ENCODE results near the gene PLGRKT. TPM values are rescaled to one million over a fixed set of nuclear protein-coding genes. Genes with fewer than 3 reads are reported as not detected.

PLGRKT gene
- total RNA-seq, 1 donor from 2014 or later = 16.3 TPM

- no peaks in the 10 kb centered on the region for H3K9me3 Mint-ChIP-seq (ENCODE audit: unreplicated experiment)
- no peak overlapping the region for H3K27ac Mint-ChIP-seq (ENCODE audit: unreplicated experiment)
- H3K36me3 Mint-ChIP-seq (ENCODE audit: unreplicated experiment) = no peaks in the 10 kb centered on the region
These were observed 61.8 kb downstream of the PLGRKT start for GRCh38 chr9:5375790-5376477.

GRCh38 chr9:5375091-5375490 is 62.6 kb downstream of the PLGRKT start:
- no peaks in the 10 kb centered on the region for H3K36me3 Mint-ChIP-seq (ENCODE audit: unreplicated experiment)
- no peak overlapping the region for H3K27ac Mint-ChIP-seq (ENCODE audit: unreplicated experiment)
- H3K9me3 Mint-ChIP-seq (ENCODE audit: unreplicated experiment) = no peaks in the 10 kb centered on the region
- H3K27me3 Mint-ChIP-seq (ENCODE audit: unreplicated experiment) = no peaks in the 10 kb centered on the region
- no peak for DNase-seq
- H3K4me3 Mint-ChIP-seq (ENCODE audit: unreplicated experiment) = no peak overlapping the region
- H3K4me1 Mint-ChIP-seq (ENCODE audit: low read depth, unreplicated experiment) = no peaks in the 10 kb centered on the region
- no peak for TF ChIP-seq CTCF (IDR thresholded peaks at IDR 0.05; ENCODE audit: partially characterized antibody, unreplicated experiment)

More at GRCh38 chr9:5375790-5376477, 61.8 kb downstream of the PLGRKT start:
- DNase-seq = no peak
- no peak for TF ChIP-seq CTCF (IDR thresholded peaks at IDR 0.05; ENCODE audit: partially characterized antibody, unreplicated experiment)
- Mint-ChIP-seq H3K4me1 (ENCODE audit: low read depth, unreplicated experiment) (no peaks in the 10 kb centered on the region), H3K4me3 (ENCODE audit: unreplicated experiment) (no peak overlapping the region), H3K27me3 (ENCODE audit: unreplicated experiment) (no peaks in the 10 kb centered on the region)

GRCh38 chr9:5364294-5365024 is 73.3 kb downstream of the PLGRKT start:
- H3K4me3 Mint-ChIP-seq (ENCODE audit: unreplicated experiment) = no peak overlapping the region

GRCh38 chr9:5361326-5362010 is 76.3 kb downstream of the PLGRKT start:
- H3K4me3 Mint-ChIP-seq (ENCODE audit: unreplicated experiment) = no peak overlapping the region
- H3K4me1 Mint-ChIP-seq (ENCODE audit: low read depth, unreplicated experiment) = peaks cover 7% of the 10 kb centered on the region
- no peak overlapping the region for H3K27ac Mint-ChIP-seq (ENCODE audit: unreplicated experiment)
- no peaks in the 10 kb centered on the region for H3K9me3 Mint-ChIP-seq (ENCODE audit: unreplicated experiment)
- H3K36me3 Mint-ChIP-seq (ENCODE audit: unreplicated experiment) = no peaks in the 10 kb centered on the region
- TF ChIP-seq CTCF (IDR thresholded peaks at IDR 0.05; ENCODE audit: partially characterized antibody, unreplicated experiment) = no peak
- peaks cover 1% of the 10 kb centered on the region for H3K27me3 Mint-ChIP-seq (ENCODE audit: unreplicated experiment)
- no peak for DNase-seq

More at GRCh38 chr9:5364294-5365024, 73.3 kb downstream of the PLGRKT start:
- Mint-ChIP-seq H3K9me3 (ENCODE audit: unreplicated experiment) (no peaks in the 10 kb centered on the region), H3K36me3 (ENCODE audit: unreplicated experiment) (no peaks in the 10 kb centered on the region), H3K27ac (ENCODE audit: unreplicated experiment) (no peak overlapping the region), H3K4me1 (ENCODE audit: low read depth, unreplicated experiment) (peaks cover 7% of the 10 kb centered on the region), H3K27me3 (ENCODE audit: unreplicated experiment) (peaks cover 1% of the 10 kb centered on the region)
- DNase-seq = no peak
- no peak for TF ChIP-seq CTCF (IDR thresholded peaks at IDR 0.05; ENCODE audit: partially characterized antibody, unreplicated experiment)

Measured in glutamatergic neuron (in vitro differentiated cells).